K562 (cell line): ENCODE data around the gene PPP1R14B. TPM values are rescaled to one million over a fixed set of nuclear protein-coding genes. Genes with fewer than 3 reads are reported as not detected.

Experiments
- ARID1B ChIP-seq: fragments of 450-650 bp; IDR thresholded peaks from 2 replicates; pipeline ENCODE4 v1.6.1; 2016; ENCODE audit warnings: antibody characterized with exemption, mild to moderate bottlenecking, inconsistent platforms
- BRF1 ChIP-seq: IDR thresholded peaks from 3 replicates; pipeline ENCODE4 v1.6.1; 2011; ENCODE audit warnings: borderline replicate concordance, mild to moderate bottlenecking; ENCODE audit not compliant: insufficient read length; ENCODE audit errors: extremely low read depth
- FOXJ2 ChIP-seq: fragments of 200-800 bp; sonication (Bioruptor generic); IDR thresholded peaks from 2 replicates; pipeline ENCODE4 v1.6.1; 2016; ENCODE audit warnings: missing genetic modification characterization, missing compliant biosample characterization
- GTF2F1 ChIP-seq: IDR thresholded peaks from 2 replicates; pipeline ENCODE4 v1.6.1; 2011; ENCODE audit warnings: low read depth, low read length, improper control_type of control experiment
- HINFP ChIP-seq: fragments of 450-650 bp; conservative IDR thresholded peaks from 2 replicates; pipeline ENCODE4 v1.6.1; 2016; ENCODE audit warnings: missing genetic modification characterization, low read depth, mild to moderate bottlenecking, control low read depth, missing compliant biosample characterization
- MTA3 ChIP-seq: fragments of 450-650 bp; formaldehyde crosslinking; IDR thresholded peaks from 2 replicates; pipeline ENCODE4 v1.6.1; 2017; ENCODE audit warnings: mild to moderate bottlenecking, borderline replicate concordance
- MXI1 ChIP-seq: IDR thresholded peaks from 2 replicates; pipeline ENCODE4 v1.6.1; 2011; ENCODE audit warnings: low read depth, mild to moderate bottlenecking, improper control_type of control experiment, low read length
- SMAD1 ChIP-seq: fragments of 150-350 bp; IDR thresholded peaks from 2 replicates; pipeline ENCODE4 v1.6.1; 2014; ENCODE audit warnings: low read length, low read depth; ENCODE audit not compliant: partially characterized antibody
- SNRNP70 ChIP-seq: fragments of 200-400 bp; formaldehyde crosslinking; optimal IDR thresholded peaks from 2 replicates; pipeline ENCODE3; 2017; ENCODE audit warnings: low read depth, low read length
- TRIM24 ChIP-seq, 2 experiments: fragments of 450-650 bp; IDR thresholded peaks; 2 replicates each; pipeline ENCODE4 v1.6.1; 2016
- TRIM25 ChIP-seq: fragments of 450-650 bp; IDR thresholded peaks from 2 replicates; pipeline ENCODE4 v1.7.0; 2016; ENCODE audit warnings: borderline replicate concordance
- ZBTB17 ChIP-seq: fragments of 450-650 bp; formaldehyde crosslinking; IDR thresholded peaks from 2 replicates; pipeline ENCODE4 v1.4.0; 2020; ENCODE audit warnings: mild to moderate bottlenecking
- ZFX ChIP-seq: sonication (generic); formaldehyde crosslinking; IDR thresholded peaks from 2 replicates; pipeline ENCODE4 v1.8.0; 2022; ENCODE audit warnings: mild to moderate bottlenecking, missing genetic modification reagents, moderate library complexity
- ZNF407 ChIP-seq: fragments of 450-650 bp; IDR thresholded peaks from 2 replicates; pipeline ENCODE4 v1.6.1; 2016; ENCODE audit warnings: low read depth
- polyA plus RNA-seq, 8 experiments: library from polyadenylated mRNA; depleted of rRNA in 4 of 8; stranded (reverse) in 5 of 8; unstranded in 3 of 8; fragments of >200 nt; fragmentation: Nextera tagmentation in 2 of 8; fragmentation: Illumina TruSeq in 1 of 8; extraction: Ambion mirVana in 2 of 8; extraction: Trizol in 1 of 8; gene quantifications; 2 replicates each; pipeline versions ENCODE4 v1.2.1 to v1.2.3, GENCODE V29; 2011 to 2014; ENCODE audit warnings: inconsistent platforms in 1 of 8, missing spikeins in 1 of 8
- total RNA-seq, 7 experiments: library from RNA; depleted of rRNA in 6 of 7; stranded (reverse); fragments of >200 nt in 6 of 7; fragmentation: Illumina TruSeq in 2 of 7; extraction: Trizol in 2 of 7; gene quantifications; 2 replicates each; pipeline versions ENCODE4 v1.2.1 to v1.2.3, GENCODE V29; 2011 to 2021; ENCODE audit warnings: low replicate concordance in 1 of 7

PPP1R14B gene
- total and polyA plus RNA-seq, 9 of the 15 experiments (the other 6 are each of a cell fraction or from before 2014, with no cell fraction given) = 7.7 to 566 (median 212) TPM

- TF ChIP-seq ZNF407 = no peak
- TF ChIP-seq ARID1B = 0 out of 2 replicates have a peak, but pooled peaks have one; percentile 30
- no peak for TF ChIP-seq TRIM25
- no peak for TF ChIP-seq TRIM24 (IDR thresholded peaks at IDR 0.05)
- TF ChIP-seq FOXJ2 = no peak
- TF ChIP-seq MXI1 = no peak
- peak; percentile 28; the same call in 1 of the 2 replicates for TF ChIP-seq ZFX
- TF ChIP-seq ZBTB17 (CRISPR knock-in tag) = peak; percentile 16; the same call in 1 of the 2 replicates
- no peak for TF ChIP-seq HINFP (tag)
- no peak for TF ChIP-seq SNRNP70
- no peak for TF ChIP-seq BRF1
- no peak for TF ChIP-seq GTF2F1
- 0 out of 2 replicates have a peak, but pooled peaks have one; percentile 45 for TF ChIP-seq MTA3
- TF ChIP-seq SMAD1 = peak; percentile 22
- TF ChIP-seq, all 486 proteins: peak for 39
These were observed 5.5 kb upstream of the PPP1R14B start (continued) for GRCh38 chr11:64252003-64252872.
